HG02852 (cell line): ENCODE results near the gene AGBL4.
"Not testable (repeated sequence)": the region's sequence is repeated elsewhere in the genome, so short reads cannot be mapped to it uniquely, and the experiment has no call there.

Experiments used
- ATAC-seq: cut with Tn5 transposase; IDR thresholded peaks from one replicate; pipeline ENCODE4 v1.9.1; 2021; ENCODE audit warnings: mild to moderate bottlenecking, moderate library complexity; ENCODE audit not compliant: unreplicated experiment

AGBL4 gene

GRCh38 chr1:50023292-50024159 is at the start of gene AGBL4:
Gene AGBL4 (minus strand): TSS chr1:50023954.
- no peak for ATAC-seq

GRCh38 chr1:50066806-50067205 is 43.1 kb upstream of the AGBL4 start:
- no peak for ATAC-seq

GRCh38 chr1:50060279-50060678 is 36.5 kb upstream of the AGBL4 start:
- no peak for ATAC-seq

- ATAC-seq, result no peak
Measured at GRCh38 chr1:50048791-50049190, 25.0 kb upstream of the AGBL4 start.

- ATAC-seq, result no peak
Measured at GRCh38 chr1:50047916-50048694, 24.4 kb upstream of the AGBL4 start.

GRCh38 chr1:50038237-50038809 is 14.6 kb upstream of the AGBL4 start:
- ATAC-seq, result no peak

- no peak for ATAC-seq
Measured at GRCh38 chr1:50027794-50028193, 4.0 kb upstream of the AGBL4 start.

- no peak for ATAC-seq
Measured at GRCh38 chr1:49995734-49996133, 28.0 kb downstream of the AGBL4 start.

- no peak for ATAC-seq
Measured at GRCh38 chr1:49971088-49971487, 52.7 kb downstream of the AGBL4 start.

- ATAC-seq, result no peak
Measured at GRCh38 chr1:49951385-49951784, 72.4 kb downstream of the AGBL4 start.

- ATAC-seq, result not testable (repeated sequence)
Measured at GRCh38 chr1:49915301-49915700, 108.5 kb downstream of the AGBL4 start.

GRCh38 chr1:49906365-49906764 is 117.4 kb downstream of the AGBL4 start:
- ATAC-seq, result no peak

GRCh38 chr1:49864581-49864980 is 159.2 kb downstream of the AGBL4 start:
- no peak for ATAC-seq

GRCh38 chr1:49854741-49855140 is 169.0 kb downstream of the AGBL4 start:
- ATAC-seq, result no peak

GRCh38 chr1:49842596-49842995 is 181.2 kb downstream of the AGBL4 start:
- ATAC-seq, result no peak

GRCh38 chr1:49841767-49842166 is 182.0 kb downstream of the AGBL4 start:
- ATAC-seq, result no peak

- ATAC-seq, result no peak
Measured at GRCh38 chr1:49824261-49824660, 199.5 kb downstream of the AGBL4 start.

GRCh38 chr1:49817681-49818080 is 206.1 kb downstream of the AGBL4 start:
- ATAC-seq, result no peak

GRCh38 chr1:49787013-49787412 is 236.7 kb downstream of the AGBL4 start:
- not testable (repeated sequence) for ATAC-seq

- ATAC-seq, result no peak
Measured at GRCh38 chr1:49765034-49765433, 258.7 kb downstream of the AGBL4 start.

GRCh38 chr1:49738118-49738517 is 285.6 kb downstream of the AGBL4 start:
- not testable (repeated sequence) for ATAC-seq

GRCh38 chr1:49728377-49728776 is 295.4 kb downstream of the AGBL4 start:
- no peak for ATAC-seq
